ENCODE data around the gene MZB1.
"Not testable (repeated sequence)": the region's sequence is repeated elsewhere in the genome, so short reads cannot be mapped to it uniquely, and the experiment has no call there.

MZB1 gene

GRCh38 chr5:139387611-139388197 is 2.0 kb downstream of the MZB1 start:
- H3K4me1 ChIP-seq (ENCODE audit: control insufficient read depth, insufficient read depth, low read length), result peaks cover 11% of the 10 kb centered on the region

DNA sequence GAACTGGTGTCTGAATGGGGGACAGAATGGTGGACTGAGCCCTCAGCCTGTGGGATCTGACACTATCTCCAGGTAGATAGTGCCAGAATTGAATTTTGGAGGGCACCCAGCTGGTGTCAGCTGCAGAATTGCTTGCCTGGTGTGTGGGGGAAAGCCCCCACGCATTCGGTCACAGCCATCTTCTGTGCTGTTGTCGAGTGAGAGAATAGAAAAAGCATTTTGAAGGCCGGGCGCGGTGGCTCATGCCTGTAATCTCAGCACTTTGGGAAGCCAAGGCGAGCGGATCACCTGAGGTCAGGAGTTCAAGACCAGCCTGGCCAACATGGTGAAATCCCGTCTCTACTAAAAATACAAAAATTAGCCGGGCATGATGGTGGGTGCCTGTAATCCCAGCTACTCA is 2.8 kb downstream of the MZB1 start:
- H3K9me3 ChIP-seq (ENCODE audit: control insufficient read depth, insufficient read depth, low read length); H3K36me3 ChIP-seq (ENCODE audit: control insufficient read depth, insufficient read depth, low read length); H3K4me3 ChIP-seq (ENCODE audit: low read depth, low read length); H3K9ac ChIP-seq (ENCODE audit: low read depth, low read length); H3K27me3 ChIP-seq (ENCODE audit: control insufficient read depth, insufficient read depth, low read length): not testable (repeated sequence)
- peaks cover 11% of the 10 kb centered on the region for H3K4me1 ChIP-seq (ENCODE audit: control insufficient read depth, insufficient read depth, low read length)

More at GRCh38 chr5:139387611-139388197, 2.0 kb downstream of the MZB1 start:
- no peak overlapping the region for H3K9ac ChIP-seq (ENCODE audit: low read depth, low read length)
- peaks cover 4% of the 10 kb centered on the region for H3K27me3 ChIP-seq (ENCODE audit: control insufficient read depth, insufficient read depth, low read length)
- H3K4me3 ChIP-seq (ENCODE audit: low read depth, low read length), result no peak overlapping the region
- H3K36me3 ChIP-seq (ENCODE audit: control insufficient read depth, insufficient read depth, low read length), result no peaks in the 10 kb centered on the region
- H3K9me3 ChIP-seq (ENCODE audit: control insufficient read depth, insufficient read depth, low read length), result no peaks in the 10 kb centered on the region

- peaks cover 9% of the 10 kb centered on the region for H3K4me1 ChIP-seq (ENCODE audit: control insufficient read depth, insufficient read depth, low read length)
- H3K36me3 ChIP-seq (ENCODE audit: control insufficient read depth, insufficient read depth, low read length), result no peaks in the 10 kb centered on the region
- H3K27me3 ChIP-seq (ENCODE audit: control insufficient read depth, insufficient read depth, low read length), result peaks cover 1% of the 10 kb centered on the region
- no peak overlapping the region for H3K9ac ChIP-seq (ENCODE audit: low read depth, low read length)
- no peaks in the 10 kb centered on the region for H3K9me3 ChIP-seq (ENCODE audit: control insufficient read depth, insufficient read depth, low read length)
- no peak overlapping the region for H3K4me3 ChIP-seq (ENCODE audit: low read depth, low read length)
These were observed 3.7 kb downstream of the MZB1 start for GRCh38 chr5:139386050-139386438.

GRCh38 chr5:139385061-139386049 is 4.4 kb downstream of the MZB1 start:
- Histone ChIP-seq H3K4me1 (ENCODE audit: control insufficient read depth, insufficient read depth, low read length) (peaks cover 9% of the 10 kb centered on the region), H3K27me3 (ENCODE audit: control insufficient read depth, insufficient read depth, low read length) (no peaks in the 10 kb centered on the region), H3K9me3 (ENCODE audit: control insufficient read depth, insufficient read depth, low read length) (no peaks in the 10 kb centered on the region), H3K9ac (ENCODE audit: low read depth, low read length) (no peak overlapping the region), H3K36me3 (ENCODE audit: control insufficient read depth, insufficient read depth, low read length) (no peaks in the 10 kb centered on the region), H3K4me3 (ENCODE audit: low read depth, low read length) (no peak overlapping the region)

GRCh38 chr5:139384591-139385051 is 5.1 kb downstream of the MZB1 start:
- H3K4me1 ChIP-seq (ENCODE audit: control insufficient read depth, insufficient read depth, low read length), result peaks cover 9% of the 10 kb centered on the region

GRCh38 chr5:139383993-139384590 is 5.6 kb downstream of the MZB1 start:
- Histone ChIP-seq H3K27me3 (ENCODE audit: control insufficient read depth, insufficient read depth, low read length) (no peaks in the 10 kb centered on the region), H3K9ac (ENCODE audit: low read depth, low read length) (no peak overlapping the region), H3K4me3 (ENCODE audit: low read depth, low read length) (no peak overlapping the region), H3K4me1 (ENCODE audit: control insufficient read depth, insufficient read depth, low read length) (peaks cover 11% of the 10 kb centered on the region), H3K9me3 (ENCODE audit: control insufficient read depth, insufficient read depth, low read length) (no peaks in the 10 kb centered on the region), H3K36me3 (ENCODE audit: control insufficient read depth, insufficient read depth, low read length) (no peaks in the 10 kb centered on the region)

More at GRCh38 chr5:139384591-139385051, 5.1 kb downstream of the MZB1 start:
- Histone ChIP-seq H3K9me3 (ENCODE audit: control insufficient read depth, insufficient read depth, low read length) (no peaks in the 10 kb centered on the region), H3K9ac (ENCODE audit: low read depth, low read length) (no peak overlapping the region), H3K4me3 (ENCODE audit: low read depth, low read length) (no peak overlapping the region), H3K36me3 (ENCODE audit: control insufficient read depth, insufficient read depth, low read length) (no peaks in the 10 kb centered on the region), H3K27me3 (ENCODE audit: control insufficient read depth, insufficient read depth, low read length) (no peaks in the 10 kb centered on the region)

- Histone ChIP-seq H3K36me3 (ENCODE audit: control insufficient read depth, insufficient read depth, low read length) (no peaks in the 10 kb centered on the region), H3K9ac (ENCODE audit: low read depth, low read length) (no peak within 1 kb of the TSS), H3K27me3 (ENCODE audit: control insufficient read depth, insufficient read depth, low read length) (no peaks in the 10 kb centered on the region), H3K4me1 (ENCODE audit: control insufficient read depth, insufficient read depth, low read length) (peaks cover 9% of the 10 kb centered on the region), H3K9me3 (ENCODE audit: control insufficient read depth, insufficient read depth, low read length) (no peaks in the 10 kb centered on the region), H3K4me3 (ENCODE audit: low read depth, low read length) (no peak within 1 kb of the TSS)
These were observed 6.3 kb downstream of the MZB1 start, which contains the start of gene SLC23A1 for GRCh38 chr5:139383275-139383992. TSS of gene SLC23A1 (minus strand) at chr5:139383297. CDS start at chr5:139383253, 44 bp downstream.

- no peaks in the 10 kb centered on the region for H3K27me3 ChIP-seq (ENCODE audit: control insufficient read depth, insufficient read depth, low read length)
- H3K9ac ChIP-seq (ENCODE audit: low read depth, low read length), result no peak overlapping the region
- no peak overlapping the region for H3K4me3 ChIP-seq (ENCODE audit: low read depth, low read length)
- H3K4me1 ChIP-seq (ENCODE audit: control insufficient read depth, insufficient read depth, low read length), result peaks cover 3% of the 10 kb centered on the region
- H3K9me3 ChIP-seq (ENCODE audit: control insufficient read depth, insufficient read depth, low read length), result no peaks in the 10 kb centered on the region
- no peaks in the 10 kb centered on the region for H3K36me3 ChIP-seq (ENCODE audit: control insufficient read depth, insufficient read depth, low read length)
These were observed 6.9 kb downstream of the MZB1 start for GRCh38 chr5:139382807-139383206.

DNA sequence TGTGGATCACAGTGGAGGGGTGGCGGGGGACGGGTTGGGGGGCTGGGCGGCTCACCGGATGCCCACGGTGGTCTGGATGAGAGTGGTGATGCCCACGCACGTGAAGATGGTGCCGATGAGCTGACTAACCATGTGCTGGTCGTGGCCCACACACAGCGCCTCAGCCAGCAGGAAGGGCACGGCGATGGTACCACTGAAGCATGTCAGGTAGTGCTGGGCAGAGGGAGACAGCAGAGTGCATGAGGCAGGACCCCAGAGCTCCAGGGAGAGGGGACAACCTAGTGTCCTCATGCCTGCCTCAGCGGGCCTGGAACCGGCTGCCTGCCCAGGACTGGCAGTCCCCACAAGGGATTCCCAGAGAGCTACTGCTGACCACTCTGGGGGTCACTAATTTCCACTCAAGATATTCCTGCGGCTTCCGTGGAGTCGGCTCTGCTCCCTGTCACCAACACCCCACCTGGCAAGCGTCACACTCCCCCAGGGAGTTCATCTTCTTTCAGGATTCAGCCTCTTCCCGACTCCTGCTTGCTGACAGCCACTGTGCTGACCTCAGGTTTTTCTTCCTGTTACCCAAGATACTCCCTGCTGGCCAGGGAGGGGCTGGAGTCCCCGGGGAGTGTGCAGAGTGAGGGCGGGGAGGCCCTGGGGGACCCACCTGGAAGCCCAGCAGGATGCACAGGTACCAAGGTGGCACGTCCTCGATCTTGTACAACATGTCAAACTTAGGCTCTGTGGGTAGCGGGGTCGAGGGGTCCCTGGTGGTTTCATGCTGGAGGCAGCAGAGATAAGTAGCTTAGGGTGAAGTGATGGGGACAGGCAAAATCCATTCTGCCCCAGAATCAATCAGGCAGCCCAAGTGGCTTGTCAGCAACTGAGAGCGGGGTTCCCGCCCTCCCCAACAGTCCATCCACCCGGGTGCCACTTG is 7.6 kb downstream of the MZB1 start:
- H3K36me3 ChIP-seq (ENCODE audit: control insufficient read depth, insufficient read depth, low read length), result no peaks in the 10 kb centered on the region
- H3K9me3 ChIP-seq (ENCODE audit: control insufficient read depth, insufficient read depth, low read length), result no peaks in the 10 kb centered on the region
- no peak overlapping the region for H3K9ac ChIP-seq (ENCODE audit: low read depth, low read length)
- peaks cover 4% of the 10 kb centered on the region for H3K4me1 ChIP-seq (ENCODE audit: control insufficient read depth, insufficient read depth, low read length)
- H3K27me3 ChIP-seq (ENCODE audit: control insufficient read depth, insufficient read depth, low read length), result no peaks in the 10 kb centered on the region
- H3K4me3 ChIP-seq (ENCODE audit: low read depth, low read length), result no peak overlapping the region

GRCh38 chr5:139379626-139380449 is 9.9 kb downstream of the MZB1 start:
- H3K4me1 ChIP-seq (ENCODE audit: control insufficient read depth, insufficient read depth, low read length), result peaks cover 4% of the 10 kb centered on the region
- H3K27me3 ChIP-seq (ENCODE audit: control insufficient read depth, insufficient read depth, low read length), result no peaks in the 10 kb centered on the region
- no peak overlapping the region for H3K4me3 ChIP-seq (ENCODE audit: low read depth, low read length)
- H3K9me3 ChIP-seq (ENCODE audit: control insufficient read depth, insufficient read depth, low read length), result no peaks in the 10 kb centered on the region
- H3K36me3 ChIP-seq (ENCODE audit: control insufficient read depth, insufficient read depth, low read length), result no peaks in the 10 kb centered on the region
- no peak overlapping the region for H3K9ac ChIP-seq (ENCODE audit: low read depth, low read length)
